ENCODE measurements around the gene CARNS1. TPM values are rescaled to one million over a fixed set of nuclear protein-coding genes. Genes with fewer than 3 reads are reported as not detected.
A peak's percentile ranks its signal among the peaks of the same experiment; 100 is the strongest.

Gene CARNS1
- total and polyA plus RNA-seq, 9 of the 15 experiments (the other 6 are each of a cell fraction or from before 2014, with no cell fraction given), result 0.01 to 0.18 (median 0.06) TPM; not detected in 3

DNA sequence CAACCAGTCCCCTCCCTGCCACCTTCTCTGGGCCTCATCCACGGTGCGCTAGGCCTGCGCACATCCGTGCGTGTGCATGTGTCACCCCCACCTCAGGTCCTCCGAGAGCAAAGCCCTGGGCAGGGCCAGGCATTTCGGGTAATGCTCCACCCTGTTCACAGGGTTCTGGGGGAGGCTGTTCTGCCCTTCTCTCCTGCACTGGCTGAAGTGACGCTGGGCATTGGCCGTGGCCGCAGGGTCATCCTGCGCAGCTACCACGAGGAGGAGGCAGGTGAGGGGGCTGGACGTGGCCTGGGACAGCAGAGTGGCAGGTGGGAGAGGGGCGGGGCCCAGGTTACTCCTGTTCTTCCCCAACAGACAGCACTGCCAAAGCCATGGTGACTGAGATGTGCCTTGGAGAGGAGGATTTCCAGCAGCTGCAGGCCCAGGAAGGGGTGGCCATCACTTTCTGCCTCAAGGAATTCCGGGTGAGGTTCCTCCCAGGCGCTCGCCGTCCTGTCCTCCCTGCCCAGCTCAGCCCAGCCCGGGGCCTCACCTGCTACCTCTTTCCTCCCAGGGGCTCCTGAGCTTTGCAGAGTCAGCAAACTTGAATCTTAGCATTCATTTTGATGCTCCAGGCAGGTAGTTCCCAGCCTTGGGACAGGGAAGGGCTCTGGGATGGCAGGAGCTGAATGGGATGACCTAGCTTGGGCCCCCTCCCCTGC lies 19.8 kb upstream of the CARNS1 start (continued):
- TF ChIP-seq, protein P1, sequence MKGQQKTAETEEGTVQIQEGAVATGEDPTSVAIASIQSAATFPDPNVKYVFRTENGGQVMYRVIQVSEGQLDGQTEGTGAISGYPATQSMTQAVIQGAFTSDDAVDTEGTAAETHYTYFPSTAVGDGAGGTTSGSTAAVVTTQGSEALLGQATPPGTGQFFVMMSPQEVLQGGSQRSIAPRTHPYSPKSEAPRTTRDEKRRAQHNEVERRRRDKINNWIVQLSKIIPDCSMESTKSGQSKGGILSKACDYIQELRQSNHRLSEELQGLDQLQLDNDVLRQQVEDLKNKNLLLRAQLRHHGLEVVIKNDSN (CRISPR knock-in tag; IDR thresholded peaks at IDR 0.05), result 0 out of 2 replicates have a peak, but pooled peaks have one; percentile 18
- 0 out of 2 replicates have a peak, but pooled peaks have one; percentile 33 for TF ChIP-seq RBFOX2 (IDR thresholded peaks at IDR 0.05; ENCODE audit: low read depth, low read length)
- TF ChIP-seq, protein P2, sequence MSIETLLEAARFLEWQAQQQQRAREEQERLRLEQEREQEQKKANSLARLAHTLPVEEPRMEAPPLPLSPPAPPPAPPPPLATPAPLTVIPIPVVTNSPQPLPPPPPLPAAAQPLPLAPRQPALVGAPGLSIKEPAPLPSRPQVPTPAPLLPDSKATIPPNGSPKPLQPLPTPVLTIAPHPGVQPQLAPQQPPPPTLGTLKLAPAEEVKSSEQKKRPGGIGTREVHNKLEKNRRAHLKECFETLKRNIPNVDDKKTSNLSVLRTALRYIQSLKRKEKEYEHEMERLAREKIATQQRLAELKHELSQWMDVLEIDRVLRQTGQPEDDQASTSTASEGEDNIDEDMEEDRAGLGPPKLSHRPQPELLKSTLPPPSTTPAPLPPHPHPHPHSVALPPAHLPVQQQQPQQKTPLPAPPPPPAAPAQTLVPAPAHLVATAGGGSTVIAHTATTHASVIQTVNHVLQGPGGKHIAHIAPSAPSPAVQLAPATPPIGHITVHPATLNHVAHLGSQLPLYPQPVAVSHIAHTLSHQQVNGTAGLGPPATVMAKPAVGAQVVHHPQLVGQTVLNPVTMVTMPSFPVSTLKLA (conservative IDR thresholded peaks at IDR 0.05), result no peak
- no peak for TF ChIP-seq ZZZ3 (IDR thresholded peaks at IDR 0.05)
- TF ChIP-seq, protein P3, sequence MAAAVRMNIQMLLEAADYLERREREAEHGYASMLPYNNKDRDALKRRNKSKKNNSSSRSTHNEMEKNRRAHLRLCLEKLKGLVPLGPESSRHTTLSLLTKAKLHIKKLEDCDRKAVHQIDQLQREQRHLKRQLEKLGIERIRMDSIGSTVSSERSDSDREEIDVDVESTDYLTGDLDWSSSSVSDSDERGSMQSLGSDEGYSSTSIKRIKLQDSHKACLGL (CRISPR knock-in tag; IDR thresholded peaks at IDR 0.05; ENCODE audit: borderline replicate concordance, poor library complexity, severe bottlenecking), result no peak
- no peak for TF ChIP-seq NFATC3 (IDR thresholded peaks at IDR 0.05)
- no peak for TF ChIP-seq FOS (IDR thresholded peaks at IDR 0.05; ENCODE audit: extremely low read depth, insufficient read length)
- TF ChIP-seq, protein P4, sequence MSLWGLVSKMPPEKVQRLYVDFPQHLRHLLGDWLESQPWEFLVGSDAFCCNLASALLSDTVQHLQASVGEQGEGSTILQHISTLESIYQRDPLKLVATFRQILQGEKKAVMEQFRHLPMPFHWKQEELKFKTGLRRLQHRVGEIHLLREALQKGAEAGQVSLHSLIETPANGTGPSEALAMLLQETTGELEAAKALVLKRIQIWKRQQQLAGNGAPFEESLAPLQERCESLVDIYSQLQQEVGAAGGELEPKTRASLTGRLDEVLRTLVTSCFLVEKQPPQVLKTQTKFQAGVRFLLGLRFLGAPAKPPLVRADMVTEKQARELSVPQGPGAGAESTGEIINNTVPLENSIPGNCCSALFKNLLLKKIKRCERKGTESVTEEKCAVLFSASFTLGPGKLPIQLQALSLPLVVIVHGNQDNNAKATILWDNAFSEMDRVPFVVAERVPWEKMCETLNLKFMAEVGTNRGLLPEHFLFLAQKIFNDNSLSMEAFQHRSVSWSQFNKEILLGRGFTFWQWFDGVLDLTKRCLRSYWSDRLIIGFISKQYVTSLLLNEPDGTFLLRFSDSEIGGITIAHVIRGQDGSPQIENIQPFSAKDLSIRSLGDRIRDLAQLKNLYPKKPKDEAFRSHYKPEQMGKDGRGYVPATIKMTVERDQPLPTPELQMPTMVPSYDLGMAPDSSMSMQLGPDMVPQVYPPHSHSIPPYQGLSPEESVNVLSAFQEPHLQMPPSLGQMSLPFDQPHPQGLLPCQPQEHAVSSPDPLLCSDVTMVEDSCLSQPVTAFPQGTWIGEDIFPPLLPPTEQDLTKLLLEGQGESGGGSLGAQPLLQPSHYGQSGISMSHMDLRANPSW (CRISPR knock-in tag; IDR thresholded peaks at IDR 0.05), result no peak

Data from K562 (cell line).